Testis (tissue), 2 donors: ENCODE results near the gene POR.

Experiments
- POLR2A ChIP-seq: fragments of 450-650 bp; IDR thresholded peaks from one replicate; pipeline ENCODE4 v1.6.1; 2017; ENCODE audit warnings: antibody characterized with exemption, mild to moderate bottlenecking, moderate library complexity
- TF ChIP-seq, protein P1 (sequence below), 3 experiments: fragments of 450-650 bp in 2 of 3; fragments of 200-600 bp in 1 of 3; sonication (generic) in 1 of 3; IDR thresholded peaks; one replicate each; pipeline ENCODE4 v1.5.1; 2016 to 2019; ENCODE audit warnings: antibody characterized with exemption in 3 of 3, mild to moderate bottlenecking in 2 of 3, moderate library complexity in 1 of 3

- TF ChIP-seq, protein P1, sequence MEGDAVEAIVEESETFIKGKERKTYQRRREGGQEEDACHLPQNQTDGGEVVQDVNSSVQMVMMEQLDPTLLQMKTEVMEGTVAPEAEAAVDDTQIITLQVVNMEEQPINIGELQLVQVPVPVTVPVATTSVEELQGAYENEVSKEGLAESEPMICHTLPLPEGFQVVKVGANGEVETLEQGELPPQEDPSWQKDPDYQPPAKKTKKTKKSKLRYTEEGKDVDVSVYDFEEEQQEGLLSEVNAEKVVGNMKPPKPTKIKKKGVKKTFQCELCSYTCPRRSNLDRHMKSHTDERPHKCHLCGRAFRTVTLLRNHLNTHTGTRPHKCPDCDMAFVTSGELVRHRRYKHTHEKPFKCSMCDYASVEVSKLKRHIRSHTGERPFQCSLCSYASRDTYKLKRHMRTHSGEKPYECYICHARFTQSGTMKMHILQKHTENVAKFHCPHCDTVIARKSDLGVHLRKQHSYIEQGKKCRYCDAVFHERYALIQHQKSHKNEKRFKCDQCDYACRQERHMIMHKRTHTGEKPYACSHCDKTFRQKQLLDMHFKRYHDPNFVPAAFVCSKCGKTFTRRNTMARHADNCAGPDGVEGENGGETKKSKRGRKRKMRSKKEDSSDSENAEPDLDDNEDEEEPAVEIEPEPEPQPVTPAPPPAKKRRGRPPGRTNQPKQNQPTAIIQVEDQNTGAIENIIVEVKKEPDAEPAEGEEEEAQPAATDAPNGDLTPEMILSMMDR (IDR thresholded peaks at IDR 0.05): no peak
- no peak for TF ChIP-seq POLR2A
Observed at GRCh38 chr7:75986147-75986781, 71.3 kb downstream of the POR start.
